ENCODE measurements around the gene ARHGAP8.

ARHGAP8 gene

GRCh38 chr22:44813416-44813815 is 61.0 kb downstream of the ARHGAP8 start:
- TF ChIP-seq POLR2AphosphoS5 (IDR thresholded peaks at IDR 0.05; ENCODE audit: low read depth, low read length) (no peak), POLR2A (IDR thresholded peaks at IDR 0.05; ENCODE audit: low read depth, low read length) (no peak), TAF1 (IDR thresholded peaks at IDR 0.05; ENCODE audit: borderline replicate concordance, low read depth, low read length) (no peak)
- FAIRE-seq (peak; percentile 21), DNase-seq (ENCODE audit: insufficient read length) (no peak)

- FAIRE-seq: no peak
- no peak for DNase-seq (ENCODE audit: insufficient read length)
- no peak for TF ChIP-seq POLR2AphosphoS5 (IDR thresholded peaks at IDR 0.05; ENCODE audit: low read depth, low read length)
- TF ChIP-seq TAF1 (IDR thresholded peaks at IDR 0.05; ENCODE audit: borderline replicate concordance, low read depth, low read length): no peak
- no peak for TF ChIP-seq POLR2A (IDR thresholded peaks at IDR 0.05; ENCODE audit: low read depth, low read length)
Measured at GRCh38 chr22:44814266-44815098, 62.1 kb downstream of the ARHGAP8 start.

GRCh38 chr22:44815099-44816070 is 63.0 kb downstream of the ARHGAP8 start:
- TF ChIP-seq POLR2AphosphoS5 (IDR thresholded peaks at IDR 0.05; ENCODE audit: low read depth, low read length) (no peak), POLR2A (IDR thresholded peaks at IDR 0.05; ENCODE audit: low read depth, low read length) (no peak), TAF1 (IDR thresholded peaks at IDR 0.05; ENCODE audit: borderline replicate concordance, low read depth, low read length) (no peak)
- FAIRE-seq: no peak
- DNase-seq (ENCODE audit: insufficient read length): no peak

- DNase-seq (ENCODE audit: insufficient read length) (no peak), FAIRE-seq (no peak)
- TF ChIP-seq POLR2AphosphoS5 (IDR thresholded peaks at IDR 0.05; ENCODE audit: low read depth, low read length) (no peak), POLR2A (IDR thresholded peaks at IDR 0.05; ENCODE audit: low read depth, low read length) (no peak), TAF1 (IDR thresholded peaks at IDR 0.05; ENCODE audit: borderline replicate concordance, low read depth, low read length) (no peak)
Measured at GRCh38 chr22:44816141-44816540, 63.8 kb downstream of the ARHGAP8 start.

GRCh38 chr22:44818727-44819126 is 66.4 kb downstream of the ARHGAP8 start:
- DNase-seq (ENCODE audit: insufficient read length) (no peak), FAIRE-seq (no peak)
- no peak for TF ChIP-seq POLR2A (IDR thresholded peaks at IDR 0.05; ENCODE audit: low read depth, low read length)
- no peak for TF ChIP-seq TAF1 (IDR thresholded peaks at IDR 0.05; ENCODE audit: borderline replicate concordance, low read depth, low read length)
- no peak for TF ChIP-seq POLR2AphosphoS5 (IDR thresholded peaks at IDR 0.05; ENCODE audit: low read depth, low read length)

- no peak for FAIRE-seq
- DNase-seq (ENCODE audit: insufficient read length): no peak
- TF ChIP-seq POLR2AphosphoS5 (IDR thresholded peaks at IDR 0.05; ENCODE audit: low read depth, low read length) (no peak), POLR2A (IDR thresholded peaks at IDR 0.05; ENCODE audit: low read depth, low read length) (no peak), TAF1 (IDR thresholded peaks at IDR 0.05; ENCODE audit: borderline replicate concordance, low read depth, low read length) (no peak)
Measured at GRCh38 chr22:44819966-44820631, 67.7 kb downstream of the ARHGAP8 start.

- FAIRE-seq (no peak), DNase-seq (ENCODE audit: insufficient read length) (no peak)
- no peak for TF ChIP-seq POLR2AphosphoS5 (IDR thresholded peaks at IDR 0.05; ENCODE audit: low read depth, low read length)
- no peak for TF ChIP-seq POLR2A (IDR thresholded peaks at IDR 0.05; ENCODE audit: low read depth, low read length)
- TF ChIP-seq TAF1 (IDR thresholded peaks at IDR 0.05; ENCODE audit: borderline replicate concordance, low read depth, low read length): no peak
Measured at GRCh38 chr22:44821741-44822475, 69.5 kb downstream of the ARHGAP8 start.

GRCh38 chr22:44822534-44822933 is 70.2 kb downstream of the ARHGAP8 start:
- no peak for TF ChIP-seq TAF1 (IDR thresholded peaks at IDR 0.05; ENCODE audit: borderline replicate concordance, low read depth, low read length)
- TF ChIP-seq POLR2AphosphoS5 (IDR thresholded peaks at IDR 0.05; ENCODE audit: low read depth, low read length): no peak
- TF ChIP-seq POLR2A (IDR thresholded peaks at IDR 0.05; ENCODE audit: low read depth, low read length): no peak
- DNase-seq (ENCODE audit: insufficient read length) (no peak), FAIRE-seq (no peak)

GRCh38 chr22:44823396-44823795 is 71.0 kb downstream of the ARHGAP8 start:
- FAIRE-seq (no peak), DNase-seq (ENCODE audit: insufficient read length) (no peak)
- no peak for TF ChIP-seq TAF1 (IDR thresholded peaks at IDR 0.05; ENCODE audit: borderline replicate concordance, low read depth, low read length)
- TF ChIP-seq POLR2AphosphoS5 (IDR thresholded peaks at IDR 0.05; ENCODE audit: low read depth, low read length): no peak
- TF ChIP-seq POLR2A (IDR thresholded peaks at IDR 0.05; ENCODE audit: low read depth, low read length): no peak

GRCh38 chr22:44823806-44824205 is 71.4 kb downstream of the ARHGAP8 start:
- FAIRE-seq: no peak
- DNase-seq (ENCODE audit: insufficient read length): no peak
- no peak for TF ChIP-seq POLR2AphosphoS5 (IDR thresholded peaks at IDR 0.05; ENCODE audit: low read depth, low read length)
- TF ChIP-seq POLR2A (IDR thresholded peaks at IDR 0.05; ENCODE audit: low read depth, low read length): no peak
- TF ChIP-seq TAF1 (IDR thresholded peaks at IDR 0.05; ENCODE audit: borderline replicate concordance, low read depth, low read length): no peak

Data from GM12892 (cell line).